ENCODE data around the gene MED25. TPM values are rescaled to one million over a fixed set of nuclear protein-coding genes. Genes with fewer than 3 reads are reported as not detected.

The MED25 gene
- total and polyA plus RNA-seq, 2 of the 8 experiments (the other 6 are each of a cell fraction or from before 2014, with no cell fraction given), result 21.6 to 71.4 TPM

DNA sequence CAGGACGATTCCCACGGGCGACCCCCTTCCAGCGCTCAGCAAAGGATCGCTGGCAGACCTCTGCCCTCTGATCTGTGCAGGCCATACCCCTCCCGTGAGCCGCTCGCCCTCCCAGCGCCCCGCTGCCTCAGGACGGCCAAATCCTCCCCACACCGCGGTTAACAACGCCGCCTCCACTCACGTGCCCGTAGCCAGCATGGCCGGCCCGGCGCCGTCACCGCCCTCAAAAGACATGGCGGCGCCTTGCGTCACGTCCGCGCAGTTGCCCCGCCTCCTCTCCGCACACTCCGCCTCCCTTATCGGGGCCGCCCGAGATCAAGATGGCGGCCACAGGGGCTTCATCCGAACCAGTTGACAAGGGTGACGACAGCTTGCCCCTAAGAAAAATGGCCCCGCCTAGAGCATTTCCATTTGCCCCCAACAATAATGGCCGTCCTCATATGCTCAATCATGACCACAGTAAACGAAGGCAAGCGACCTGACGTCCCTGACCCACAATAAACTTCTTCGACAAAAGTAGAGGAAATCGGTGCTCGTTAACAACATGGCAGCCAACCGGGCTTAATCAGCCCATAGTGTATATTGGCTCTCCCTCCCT lies 58.4 kb downstream of the MED25 start (continued):
- TF ChIP-seq HDAC2 (IDR thresholded peaks at IDR 0.05; ENCODE audit: borderline replicate concordance in 1 of 2, low read depth in 2 of 2, low read length in 2 of 2), result peak in 1 of 2 experiments; percentile 33; a peak in 1 of 4 replicates
- TF ChIP-seq, protein P1, sequence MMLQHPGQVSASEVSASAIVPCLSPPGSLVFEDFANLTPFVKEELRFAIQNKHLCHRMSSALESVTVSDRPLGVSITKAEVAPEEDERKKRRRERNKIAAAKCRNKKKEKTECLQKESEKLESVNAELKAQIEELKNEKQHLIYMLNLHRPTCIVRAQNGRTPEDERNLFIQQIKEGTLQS (IDR thresholded peaks at IDR 0.05; ENCODE audit: insufficient read depth, low read depth, low read length), result 0 out of 2 replicates have a peak, but pooled peaks have one; percentile 5
- TF ChIP-seq RXRA (IDR thresholded peaks at IDR 0.05; ENCODE audit: insufficient read depth, low read depth, low read length), result no peak
- TF ChIP-seq, protein P2, sequence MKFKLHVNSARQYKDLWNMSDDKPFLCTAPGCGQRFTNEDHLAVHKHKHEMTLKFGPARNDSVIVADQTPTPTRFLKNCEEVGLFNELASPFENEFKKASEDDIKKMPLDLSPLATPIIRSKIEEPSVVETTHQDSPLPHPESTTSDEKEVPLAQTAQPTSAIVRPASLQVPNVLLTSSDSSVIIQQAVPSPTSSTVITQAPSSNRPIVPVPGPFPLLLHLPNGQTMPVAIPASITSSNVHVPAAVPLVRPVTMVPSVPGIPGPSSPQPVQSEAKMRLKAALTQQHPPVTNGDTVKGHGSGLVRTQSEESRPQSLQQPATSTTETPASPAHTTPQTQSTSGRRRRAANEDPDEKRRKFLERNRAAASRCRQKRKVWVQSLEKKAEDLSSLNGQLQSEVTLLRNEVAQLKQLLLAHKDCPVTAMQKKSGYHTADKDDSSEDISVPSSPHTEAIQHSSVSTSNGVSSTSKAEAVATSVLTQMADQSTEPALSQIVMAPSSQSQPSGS (IDR thresholded peaks at IDR 0.05; ENCODE audit: low read length), result peak; percentile 70; the same call in 1 of the 2 replicates
- TF ChIP-seq YY1 (IDR thresholded peaks at IDR 0.05; ENCODE audit: low read depth, low read length), result peak; percentile 98
- TF ChIP-seq, protein P3, sequence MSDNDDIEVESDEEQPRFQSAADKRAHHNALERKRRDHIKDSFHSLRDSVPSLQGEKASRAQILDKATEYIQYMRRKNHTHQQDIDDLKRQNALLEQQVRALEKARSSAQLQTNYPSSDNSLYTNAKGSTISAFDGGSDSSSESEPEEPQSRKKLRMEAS (IDR thresholded peaks at IDR 0.05), result peak; percentile 68
- no peak for TF ChIP-seq GABPA (IDR thresholded peaks at IDR 0.05; ENCODE audit: borderline replicate concordance, insufficient read depth, low read length)
- peak; percentile 77; the same call in 1 of the 2 replicates for TF ChIP-seq RBBP5 (IDR thresholded peaks at IDR 0.05; ENCODE audit: borderline replicate concordance, low read depth, low read length)
- TF ChIP-seq CTBP2 (IDR thresholded peaks at IDR 0.05; ENCODE audit: borderline replicate concordance, insufficient read depth, insufficient read length, low read length), result no peak
- TF ChIP-seq SP2 (IDR thresholded peaks at IDR 0.05; ENCODE audit: low read length), result no peak; the same call in 1 of the 2 replicates
- TF ChIP-seq ASH2L (IDR thresholded peaks at IDR 0.05; ENCODE audit: low read length), result peak; percentile 74
- TF ChIP-seq SAP30 (IDR thresholded peaks at IDR 0.05; ENCODE audit: insufficient read depth, insufficient replicate concordance, low read length), result peak; percentile 67
- TF ChIP-seq PHF8 (conservative IDR thresholded peaks at IDR 0.05; ENCODE audit: low read depth, low read length), result peak; percentile 66; the same call in 1 of the 2 replicates
- TF ChIP-seq POLR2AphosphoS5 (IDR thresholded peaks at IDR 0.05; ENCODE audit: low read depth, low read length), result peak; percentile 71
